ENCODE measurements around the gene INPP4B. TPM values are rescaled to one million over a fixed set of nuclear protein-coding genes. Genes with fewer than 3 reads are reported as not detected.

INPP4B gene
- total RNA-seq, 2 experiments from 2014 or later, result 23.5 to 29.7 TPM

- no peak for DNase-seq
Measured at GRCh38 chr4:142278171-142278570, 567.9 kb downstream of the INPP4B start.

DNA sequence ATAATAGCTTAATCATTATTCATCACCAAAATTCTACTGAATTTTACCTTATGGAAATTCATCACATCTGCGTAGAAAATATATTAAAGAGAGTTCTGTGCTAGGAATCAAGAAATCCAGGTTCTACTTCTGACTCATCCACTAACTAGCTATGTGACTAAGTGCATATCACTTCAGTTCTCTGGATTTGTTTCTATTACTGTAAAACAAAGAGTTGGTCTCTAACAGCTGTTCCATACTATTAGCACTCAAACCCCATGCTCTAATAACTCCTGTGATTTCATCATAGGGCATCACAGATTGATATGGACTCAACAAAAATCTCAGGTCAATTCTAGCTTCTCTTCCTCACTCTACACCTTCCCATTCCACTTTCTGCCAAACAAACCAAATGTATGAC lies 572.0 kb downstream of the INPP4B start:
- H3K9me3 Mint-ChIP-seq (ENCODE audit: low read depth), result no peaks in the 10 kb centered on the region
- H3K27me3 Mint-ChIP-seq, result no peaks in the 10 kb centered on the region
- ATAC-seq, result no peak
- CTCF ChIA-PET, result no interaction called here
- no peak for DNase-seq
- peaks cover 19% of the 10 kb centered on the region for H3K36me3 Mint-ChIP-seq
- H3K4me3 Mint-ChIP-seq, result no peak overlapping the region
- H3K4me1 Mint-ChIP-seq, result no peaks in the 10 kb centered on the region
- H3K27ac Mint-ChIP-seq, result no peak overlapping the region

More at GRCh38 chr4:142278171-142278570, 567.9 kb downstream of the INPP4B start:
- Mint-ChIP-seq H3K27ac (no peak overlapping the region), H3K4me3 (no peak overlapping the region), H3K27me3 (no peaks in the 10 kb centered on the region), H3K36me3 (peaks cover 9% of the 10 kb centered on the region), H3K9me3 (ENCODE audit: low read depth) (no peaks in the 10 kb centered on the region), H3K4me1 (peaks cover 5% of the 10 kb centered on the region)
- no peak for ATAC-seq
- CTCF ChIA-PET, result no interaction called here

- DNase-seq (no peak), ATAC-seq (no peak)
- Mint-ChIP-seq H3K27me3 (no peaks in the 10 kb centered on the region), H3K4me1 (peaks cover 3% of the 10 kb centered on the region), H3K36me3 (peaks cover 13% of the 10 kb centered on the region), H3K27ac (no peak overlapping the region), H3K9me3 (ENCODE audit: low read depth) (no peaks in the 10 kb centered on the region), H3K4me3 (no peak overlapping the region)
- CTCF ChIA-PET, result interaction anchor here (1.1 kb wide), 1 partner anchor 13 kb away, joined by 3 read pairs; no protein-coding TSS in a partner anchor
Measured at GRCh38 chr4:142272452-142272851, 573.6 kb downstream of the INPP4B start.

GRCh38 chr4:142271832-142272231 lies 574.3 kb downstream of the INPP4B start:
- ATAC-seq (no peak), DNase-seq (no peak)
- peaks cover 3% of the 10 kb centered on the region for H3K4me1 Mint-ChIP-seq
- no peaks in the 10 kb centered on the region for H3K9me3 Mint-ChIP-seq (ENCODE audit: low read depth)
- H3K4me3 Mint-ChIP-seq, result no peak overlapping the region
- H3K36me3 Mint-ChIP-seq, result peaks cover 12% of the 10 kb centered on the region
- no peak overlapping the region for H3K27ac Mint-ChIP-seq
- CTCF ChIA-PET, result interaction anchor here (1.1 kb wide), 1 partner anchor 14 kb away, joined by 3 read pairs; no protein-coding TSS in a partner anchor
- no peaks in the 10 kb centered on the region for H3K27me3 Mint-ChIP-seq

GRCh38 chr4:142267101-142267500 lies 579.0 kb downstream of the INPP4B start:
- no peaks in the 10 kb centered on the region for H3K9me3 Mint-ChIP-seq (ENCODE audit: low read depth)
- ATAC-seq, result no peak
- H3K27ac Mint-ChIP-seq, result no peak overlapping the region
- CTCF ChIA-PET, result no interaction called here
- H3K36me3 Mint-ChIP-seq, result peaks cover 16% of the 10 kb centered on the region
- DNase-seq, result no peak
- H3K27me3 Mint-ChIP-seq, result no peaks in the 10 kb centered on the region
- no peak overlapping the region for H3K4me3 Mint-ChIP-seq
- H3K4me1 Mint-ChIP-seq, result peaks cover 28% of the 10 kb centered on the region

- Mint-ChIP-seq H3K9me3 (ENCODE audit: low read depth) (no peaks in the 10 kb centered on the region), H3K4me1 (peaks cover 31% of the 10 kb centered on the region), H3K27me3 (no peaks in the 10 kb centered on the region), H3K36me3 (peaks cover 16% of the 10 kb centered on the region), H3K4me3 (no peak overlapping the region), H3K27ac (no peak overlapping the region)
- DNase-seq (no peak), ATAC-seq (no peak)
- CTCF ChIA-PET, result no interaction called here
Measured at GRCh38 chr4:142265946-142266345, 580.2 kb downstream of the INPP4B start.

DNA sequence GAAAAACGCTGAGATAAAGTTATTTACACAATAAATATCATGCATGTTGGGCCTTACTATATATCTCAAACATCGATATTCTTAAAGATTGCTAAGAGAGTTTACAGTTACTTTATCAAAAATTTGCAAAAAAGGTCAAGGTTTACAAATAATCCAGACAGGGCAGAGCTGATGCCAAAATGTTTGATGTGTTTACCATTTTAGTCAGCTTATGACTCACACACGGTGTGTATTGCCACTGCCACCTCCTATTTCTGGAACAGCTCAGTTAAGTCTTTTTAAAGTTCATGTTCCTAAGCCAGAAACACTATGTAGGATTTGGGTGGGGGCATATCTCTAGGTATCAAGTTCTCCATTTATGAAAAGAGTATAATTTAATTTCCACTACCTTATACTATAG lies 580.6 kb downstream of the INPP4B start:
- Mint-ChIP-seq H3K27me3 (no peaks in the 10 kb centered on the region), H3K4me1 (peaks cover 31% of the 10 kb centered on the region), H3K27ac (no peak overlapping the region), H3K4me3 (no peak overlapping the region), H3K36me3 (peaks cover 15% of the 10 kb centered on the region), H3K9me3 (ENCODE audit: low read depth) (no peaks in the 10 kb centered on the region)
- ATAC-seq (peak; percentile 79), DNase-seq (no peak)
- CTCF ChIA-PET, result no interaction called here

GRCh38 chr4:142264961-142265360 lies 581.1 kb downstream of the INPP4B start:
- no peaks in the 10 kb centered on the region for H3K27me3 Mint-ChIP-seq
- peaks cover 16% of the 10 kb centered on the region for H3K36me3 Mint-ChIP-seq
- CTCF ChIA-PET, result no interaction called here
- H3K4me3 Mint-ChIP-seq, result no peak overlapping the region
- no peaks in the 10 kb centered on the region for H3K9me3 Mint-ChIP-seq (ENCODE audit: low read depth)
- peaks cover 31% of the 10 kb centered on the region for H3K4me1 Mint-ChIP-seq
- DNase-seq (no peak), ATAC-seq (no peak)
- peak overlapping the region; percentile 41 for H3K27ac Mint-ChIP-seq

DNA sequence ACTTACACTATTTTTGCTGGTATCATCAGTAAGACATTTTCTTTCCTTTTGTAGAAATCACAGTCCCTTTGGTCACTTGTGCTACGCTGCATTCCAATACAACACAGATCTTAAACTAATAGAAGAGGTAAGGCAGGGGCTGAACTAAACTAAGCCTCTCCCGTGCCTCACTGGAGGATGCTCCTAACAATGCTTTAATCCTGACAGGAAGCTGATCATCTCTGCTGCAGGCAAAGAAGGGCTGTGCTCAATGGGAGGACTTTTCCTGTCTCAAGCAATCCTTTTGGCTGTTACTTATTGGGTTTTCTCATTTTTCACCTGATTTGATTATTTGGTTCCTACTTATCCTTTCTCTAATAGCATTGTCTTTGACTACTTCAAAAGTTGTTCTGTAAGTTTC lies 583.1 kb downstream of the INPP4B start:
- ATAC-seq, result no peak
- Mint-ChIP-seq H3K4me1 (peaks cover 29% of the 10 kb centered on the region), H3K36me3 (peaks cover 17% of the 10 kb centered on the region), H3K27me3 (no peaks in the 10 kb centered on the region), H3K4me3 (no peak overlapping the region), H3K27ac (no peak overlapping the region), H3K9me3 (ENCODE audit: low read depth) (no peaks in the 10 kb centered on the region)
- DNase-seq, result no peak
- CTCF ChIA-PET, result no interaction called here

DNA sequence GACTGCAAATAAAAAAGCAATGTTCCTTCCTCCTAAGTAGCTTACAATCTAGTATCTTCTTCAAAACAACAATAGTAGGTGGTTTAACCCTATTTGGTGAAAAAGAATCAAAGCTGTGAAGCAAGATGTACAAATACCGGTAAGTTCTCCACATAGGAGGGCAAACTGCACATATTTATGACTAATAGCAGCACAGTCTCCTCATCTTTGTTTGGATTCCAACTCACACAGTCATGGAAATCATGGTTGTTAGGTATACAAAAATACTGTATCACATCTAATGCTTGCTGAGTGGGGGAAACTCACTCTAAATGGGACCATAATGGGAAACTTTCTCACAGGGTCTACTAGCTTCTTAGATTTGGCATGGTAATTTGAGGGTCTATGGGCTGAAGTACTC lies 597.2 kb downstream of the INPP4B start:
- CTCF ChIA-PET, result no interaction called here
- Mint-ChIP-seq H3K4me3 (no peak overlapping the region), H3K36me3 (peaks cover 24% of the 10 kb centered on the region), H3K4me1 (no peaks in the 10 kb centered on the region), H3K27ac (no peak overlapping the region), H3K9me3 (ENCODE audit: low read depth) (no peaks in the 10 kb centered on the region), H3K27me3 (no peaks in the 10 kb centered on the region)
- DNase-seq (no peak), ATAC-seq (no peak)

DNA sequence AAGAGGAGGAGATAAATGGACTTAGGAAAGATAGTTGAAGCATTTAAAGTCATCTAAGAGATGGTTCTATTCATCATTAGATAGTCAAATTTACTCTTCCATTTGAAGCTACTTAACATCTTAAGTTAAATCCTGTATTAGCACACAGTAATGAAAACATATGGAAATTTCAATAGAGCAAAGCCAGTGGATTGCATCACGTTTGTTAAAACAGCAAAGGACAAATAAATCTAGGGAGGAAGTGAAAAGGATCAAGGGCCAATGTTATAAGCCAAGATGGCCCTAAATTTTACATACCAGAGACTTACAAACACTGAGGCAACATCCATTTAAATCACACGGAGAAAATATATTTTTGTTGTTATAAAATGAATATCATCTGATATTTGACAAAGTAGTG lies 602.8 kb downstream of the INPP4B start:
- H3K9me3 Mint-ChIP-seq (ENCODE audit: low read depth), result no peaks in the 10 kb centered on the region
- CTCF ChIA-PET, result no interaction called here

DNA sequence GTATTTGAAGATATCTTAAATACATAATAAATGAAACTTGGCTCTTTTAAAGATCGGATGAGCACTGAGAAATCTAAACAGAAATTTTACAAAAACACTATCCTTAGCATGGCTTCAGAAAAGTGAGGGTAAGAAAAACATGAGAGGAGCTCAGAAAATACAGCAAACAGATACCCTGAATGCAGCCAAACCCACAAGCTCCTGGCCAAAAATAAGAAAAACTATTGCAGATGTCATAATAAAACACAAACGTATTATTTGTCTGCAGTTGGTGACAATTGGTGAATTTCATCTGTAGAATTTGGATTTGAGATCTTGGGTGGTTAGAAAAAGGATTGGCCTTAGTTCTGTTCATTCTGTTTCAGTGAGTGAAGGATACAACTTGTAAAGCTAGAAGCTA lies 603.9 kb downstream of the INPP4B start:
- no peak for DNase-seq
- H3K4me1 Mint-ChIP-seq, result no peaks in the 10 kb centered on the region
- ATAC-seq, result no peak
- CTCF ChIA-PET, result interaction anchor here (0.7 kb wide), 1 partner anchor 8 kb away, joined by 4 read pairs; no protein-coding TSS in a partner anchor
- no peak overlapping the region for H3K4me3 Mint-ChIP-seq
- H3K27me3 Mint-ChIP-seq, result no peaks in the 10 kb centered on the region
- H3K36me3 Mint-ChIP-seq, result peaks cover 15% of the 10 kb centered on the region
- no peaks in the 10 kb centered on the region for H3K9me3 Mint-ChIP-seq (ENCODE audit: low read depth)
- H3K27ac Mint-ChIP-seq, result no peak overlapping the region

More for the DNA sequence above, 602.8 kb downstream of the INPP4B start:
- Mint-ChIP-seq H3K36me3 (peaks cover 21% of the 10 kb centered on the region), H3K27me3 (no peaks in the 10 kb centered on the region), H3K4me3 (no peak overlapping the region), H3K27ac (no peak overlapping the region), H3K4me1 (no peaks in the 10 kb centered on the region)
- ATAC-seq (no peak), DNase-seq (no peak)

- H3K27ac Mint-ChIP-seq, result no peak overlapping the region
- H3K36me3 Mint-ChIP-seq, result peaks cover 6% of the 10 kb centered on the region
- no peaks in the 10 kb centered on the region for H3K27me3 Mint-ChIP-seq
- DNase-seq, result no peak
- CTCF ChIA-PET, result no interaction called here
- no peaks in the 10 kb centered on the region for H3K9me3 Mint-ChIP-seq (ENCODE audit: low read depth)
- no peak for ATAC-seq
- no peak overlapping the region for H3K4me3 Mint-ChIP-seq
- no peaks in the 10 kb centered on the region for H3K4me1 Mint-ChIP-seq
Measured at GRCh38 chr4:142238589-142238988, 607.5 kb downstream of the INPP4B start.

- no peaks in the 10 kb centered on the region for H3K4me1 Mint-ChIP-seq
- H3K4me3 Mint-ChIP-seq, result no peak overlapping the region
- CTCF ChIA-PET, result no interaction called here
- DNase-seq, result no peak
- no peaks in the 10 kb centered on the region for H3K9me3 Mint-ChIP-seq (ENCODE audit: low read depth)
- no peak overlapping the region for H3K27ac Mint-ChIP-seq
- peaks cover 8% of the 10 kb centered on the region for H3K36me3 Mint-ChIP-seq
- H3K27me3 Mint-ChIP-seq, result no peaks in the 10 kb centered on the region
- ATAC-seq, result no peak
Measured at GRCh38 chr4:142236268-142236667, 609.8 kb downstream of the INPP4B start.

DNA sequence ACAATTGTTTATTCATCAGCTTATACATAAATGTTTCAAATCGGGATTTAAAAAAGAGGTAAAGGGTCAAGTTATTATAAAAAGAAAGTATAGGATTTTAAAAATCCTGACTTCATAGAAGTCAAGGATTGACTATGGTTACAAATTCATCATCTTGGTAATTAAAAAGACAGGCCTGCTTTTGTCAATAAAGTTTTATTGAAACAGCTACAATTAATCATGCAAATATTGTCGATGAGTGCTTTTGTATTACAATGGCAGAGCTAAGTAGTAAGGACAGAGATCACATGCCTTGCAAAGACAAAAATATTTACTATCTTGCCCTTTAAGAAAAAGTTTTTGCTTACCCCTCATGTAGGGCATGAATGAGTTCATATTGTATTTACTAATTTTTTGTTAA lies 614.3 kb downstream of the INPP4B start:
- H3K4me3 Mint-ChIP-seq, result no peak overlapping the region
- H3K36me3 Mint-ChIP-seq, result peaks cover 10% of the 10 kb centered on the region
- H3K27ac Mint-ChIP-seq, result no peak overlapping the region
- H3K27me3 Mint-ChIP-seq, result no peaks in the 10 kb centered on the region
- H3K4me1 Mint-ChIP-seq, result no peaks in the 10 kb centered on the region
- no peaks in the 10 kb centered on the region for H3K9me3 Mint-ChIP-seq (ENCODE audit: low read depth)
- ATAC-seq (no peak), DNase-seq (no peak)
- CTCF ChIA-PET, result no interaction called here

Measured in activated CD8-positive, alpha-beta memory T cell treated with anti-CD3 and anti-CD28 coated beads, Interleukin-2, amount 10 ng/mL, durations not matched to agents 7 days and 5 days (primary cell).